ENCODE results near the gene POLDIP3.
"Not testable (repeated sequence)": the region's sequence is repeated elsewhere in the genome, so short reads cannot be mapped to it uniquely, and the experiment has no call there.

Gene POLDIP3

GRCh38 chr22:42560381-42560780 lies 54.3 kb downstream of the POLDIP3 start:
- DNase-seq (ENCODE audit: low read depth in 3 of 3), result no peak

- DNase-seq (ENCODE audit: low read depth in 3 of 3), result peak; percentile 68 to 86 (median 83)
Measured at GRCh38 chr22:42553475-42554361, 61.0 kb downstream of the POLDIP3 start, which contains the start of gene SERHL2. Gene SERHL2 (plus strand): TSS chr22:42553956. CDS start chr22:42554021, 65 bp downstream.

DNA sequence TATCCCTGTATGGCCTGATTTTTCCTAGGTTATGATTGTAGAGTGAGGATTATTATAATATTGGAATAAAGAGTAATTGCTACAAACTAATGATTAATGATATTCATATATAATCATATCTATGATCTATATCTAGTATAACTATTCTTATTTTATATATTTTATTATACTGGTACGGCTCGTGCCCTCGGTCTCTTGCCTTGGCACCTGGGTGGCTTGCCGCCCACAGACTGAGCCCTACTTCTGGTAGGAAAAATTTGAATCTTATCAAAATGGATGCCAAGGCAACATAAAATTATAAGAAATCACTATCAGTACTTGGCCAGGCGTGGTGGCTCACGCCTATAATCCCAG lies 62.4 kb downstream of the POLDIP3 start:
- DNase-seq (ENCODE audit: low read depth in 3 of 3), result not testable (repeated sequence)

DNA sequence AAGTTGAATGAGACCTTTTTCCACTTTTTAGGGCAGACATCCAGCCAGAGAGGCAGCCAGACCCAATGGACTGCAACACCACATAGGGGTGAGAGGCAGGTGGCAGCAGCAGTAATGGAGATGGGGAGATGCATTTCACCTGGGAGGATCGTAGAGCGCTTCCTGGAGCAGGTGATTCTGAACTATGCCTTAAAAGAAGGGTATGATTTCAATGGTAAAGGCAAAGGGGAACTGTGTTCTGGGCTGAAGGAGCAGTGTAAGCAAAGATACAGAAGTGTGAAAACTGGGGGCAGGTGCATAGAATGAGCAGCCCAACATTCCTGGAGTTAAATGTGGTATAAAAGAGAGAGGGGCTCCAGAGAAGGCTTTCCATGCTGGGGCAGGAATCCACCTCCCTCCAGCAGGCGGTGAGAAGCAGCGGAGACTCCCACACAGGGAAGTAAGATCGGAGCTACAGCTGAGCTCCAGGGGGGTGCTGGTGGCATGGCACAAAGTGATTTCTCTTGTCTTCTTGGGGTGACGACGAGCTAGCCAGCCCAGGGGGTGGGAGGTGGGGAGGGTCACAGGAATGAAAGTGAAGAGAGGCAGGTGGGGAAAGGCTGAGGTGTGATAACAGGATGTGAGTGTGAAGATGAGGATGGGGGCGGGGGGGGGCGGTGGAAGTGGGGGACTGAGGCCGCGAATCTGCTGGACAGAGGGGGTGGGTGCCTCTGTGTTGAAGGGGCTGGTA lies 65.2 kb downstream of the POLDIP3 start:
- no peak for DNase-seq (ENCODE audit: low read depth in 3 of 3)

DNA sequence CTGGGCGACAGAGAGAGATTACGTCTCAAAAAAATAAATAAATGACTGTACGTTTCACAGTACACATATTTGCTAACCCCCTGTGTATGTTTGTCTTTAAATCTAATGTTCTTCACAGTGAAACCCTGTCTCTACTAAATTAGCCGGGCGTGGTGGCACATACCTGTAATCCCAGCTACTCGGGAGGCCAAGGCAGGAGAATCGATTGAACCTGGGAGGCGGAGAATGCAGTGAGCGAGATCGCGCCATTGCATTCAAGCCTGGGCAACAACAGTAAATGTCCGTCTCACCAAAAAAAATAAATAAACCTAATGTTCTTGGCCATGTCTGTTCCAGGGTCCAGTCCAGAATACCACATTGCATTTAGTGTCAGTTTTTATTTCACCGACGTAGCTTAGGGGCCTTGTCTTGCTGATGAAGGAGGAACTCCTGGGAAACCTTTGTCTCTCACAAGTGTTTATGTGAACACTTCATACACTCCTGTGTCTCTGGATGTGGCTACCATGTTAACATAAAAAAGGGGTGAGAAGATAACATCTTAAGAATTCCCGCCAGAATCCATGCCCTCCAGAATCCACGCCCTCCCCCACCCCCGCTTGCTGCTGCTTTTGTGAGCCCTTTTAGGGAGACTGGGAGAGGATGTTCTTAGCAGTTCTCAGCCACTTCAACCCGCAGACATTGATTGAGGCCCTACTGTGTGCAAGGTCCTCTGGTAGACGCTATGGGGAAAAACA lies 65.9 kb downstream of the POLDIP3 start:
- no peak for DNase-seq (ENCODE audit: low read depth in 3 of 3)

DNA sequence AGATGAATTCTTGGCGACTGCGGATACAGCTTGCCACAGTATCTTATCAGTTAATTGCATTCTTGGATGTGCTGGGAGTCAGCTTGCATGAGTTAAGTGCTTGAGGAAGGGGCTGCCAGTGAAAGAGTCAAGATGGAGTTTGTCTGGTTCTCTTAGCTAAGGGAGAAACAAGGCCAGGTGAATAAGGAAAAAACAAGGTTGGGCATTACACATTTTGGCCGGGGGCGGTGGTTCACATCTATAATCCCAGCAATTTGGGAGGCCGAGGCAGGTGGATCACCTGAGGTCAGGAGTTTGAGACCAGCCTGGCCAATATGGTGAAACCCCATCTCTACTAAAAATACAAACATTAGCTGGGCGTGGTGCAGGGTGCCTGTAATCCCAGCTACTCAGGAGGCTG lies 66.6 kb downstream of the POLDIP3 start:
- DNase-seq (ENCODE audit: low read depth in 3 of 3), result not testable (repeated sequence)

DNA sequence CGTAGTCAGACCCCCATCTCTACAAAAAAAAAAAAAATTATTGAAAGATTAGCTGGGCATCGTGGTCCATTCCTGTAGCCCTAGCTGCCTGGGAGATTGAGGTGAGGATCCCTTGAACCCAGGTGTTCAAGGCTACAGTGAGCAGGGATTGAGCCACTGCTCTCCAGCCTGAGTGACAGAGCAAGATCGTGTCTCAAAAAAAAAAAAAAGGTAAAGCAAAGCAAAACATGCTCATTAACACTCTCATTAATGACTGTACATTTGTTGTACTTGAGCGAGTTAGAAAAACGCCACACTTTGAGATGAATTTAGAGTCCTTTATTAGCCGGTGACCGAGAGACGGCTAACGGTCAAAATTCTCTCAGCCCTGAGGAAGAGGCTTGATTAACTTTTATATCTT lies 67.1 kb downstream of the POLDIP3 start:
- DNase-seq (ENCODE audit: low read depth in 3 of 3), result no peak

GRCh38 chr22:42544686-42545085 lies 70.0 kb downstream of the POLDIP3 start:
- DNase-seq (ENCODE audit: low read depth in 3 of 3), result no peak

GRCh38 chr22:42539236-42539771 lies 75.4 kb downstream of the POLDIP3 start:
- DNase-seq (ENCODE audit: low read depth in 3 of 3), result not testable (repeated sequence)

DNA sequence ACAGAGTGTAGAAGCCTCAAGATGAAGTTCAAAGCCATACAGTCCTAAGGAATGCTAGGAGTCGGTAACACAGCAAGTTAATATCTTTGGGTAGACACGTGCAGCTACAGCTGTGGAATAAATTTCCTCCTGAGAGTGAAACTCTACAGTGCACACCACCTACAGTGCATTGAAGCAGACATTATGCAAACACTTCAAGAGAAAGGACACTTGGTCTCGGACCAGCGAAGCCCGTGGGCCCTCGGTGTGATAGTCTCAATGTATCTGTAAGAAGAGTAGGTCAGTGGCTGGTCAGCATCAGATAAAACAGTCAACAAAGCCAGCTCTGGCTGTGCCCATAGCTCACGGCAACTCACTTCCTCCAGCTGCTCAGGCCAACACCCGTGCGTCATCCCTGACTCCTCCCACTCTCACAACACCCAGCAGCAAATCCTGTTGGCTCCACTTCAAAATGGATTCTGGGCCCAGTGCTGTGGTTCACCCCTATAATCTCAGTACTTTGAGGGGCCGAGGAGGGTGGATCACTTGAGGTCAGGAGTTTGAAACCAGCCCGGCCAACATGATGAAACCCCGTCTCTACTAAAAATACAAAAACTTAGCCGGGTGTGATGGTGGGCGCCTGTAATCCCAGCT lies 77.4 kb downstream of the POLDIP3 start:
- DNase-seq (ENCODE audit: low read depth in 3 of 3), result not testable (repeated sequence)

GRCh38 chr22:42536634-42537033 lies 78.0 kb downstream of the POLDIP3 start:
- not testable (repeated sequence) for DNase-seq (ENCODE audit: low read depth in 3 of 3)

- DNase-seq (ENCODE audit: low read depth in 3 of 3), result no peak
Measured at GRCh38 chr22:42536166-42536565, 78.5 kb downstream of the POLDIP3 start.

DNA sequence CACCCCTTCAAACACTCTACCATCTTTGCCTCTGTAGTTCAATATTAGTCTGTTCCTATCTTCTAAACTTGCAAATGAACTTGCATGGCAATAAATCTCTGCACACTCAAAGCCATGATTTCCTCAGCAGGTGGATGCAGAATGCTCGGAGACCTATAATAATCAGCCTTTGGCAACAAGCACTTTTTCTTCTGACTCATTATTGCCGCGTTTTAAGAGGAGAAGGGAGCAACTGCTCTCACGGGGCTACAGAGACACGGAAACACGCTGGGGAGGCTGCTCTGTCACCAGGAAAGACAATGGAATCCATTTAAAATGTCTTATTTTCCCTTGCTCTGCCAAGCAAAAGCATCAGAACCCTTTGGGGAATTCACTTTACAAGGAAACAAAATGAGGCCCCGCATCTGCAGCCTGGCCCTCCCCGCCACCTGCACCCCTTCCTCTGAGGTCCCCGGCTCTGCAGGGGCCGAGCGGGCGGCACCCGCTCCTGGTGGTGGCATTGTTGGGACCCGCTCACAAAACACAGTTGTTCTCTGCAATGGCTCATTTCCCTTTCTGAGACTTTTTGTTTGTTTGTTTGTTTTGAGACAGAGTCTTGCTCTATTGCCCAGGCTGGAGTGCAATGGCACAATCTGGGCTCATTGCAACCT lies 79.5 kb downstream of the POLDIP3 start:
- DNase-seq (ENCODE audit: low read depth in 3 of 3), result not testable (repeated sequence)

Measured in stimulated activated CD4-positive, alpha-beta T cell treated with anti-CD3 and anti-CD28 coated beads, TNF-alpha, amount 100 ng/mL, for 48 hours (primary cell).